Ishikawa (cell line): Measurements from ENCODE around the gene WNT2.

ENCODE experiments used
- EP300 ChIP-seq: IDR thresholded peaks from 2 replicates; pipeline ENCODE4 v1.6.1; 2012; ENCODE audit warnings: borderline replicate concordance
- FOXM1 ChIP-seq: IDR thresholded peaks from 2 replicates; pipeline ENCODE4 v1.6.1; 2012; ENCODE audit warnings: low read depth, borderline replicate concordance
- MAX ChIP-seq: IDR thresholded peaks from 2 replicates; pipeline ENCODE4 v1.6.1; 2012
- RAD21 ChIP-seq: IDR thresholded peaks from 2 replicates; pipeline ENCODE4 v1.6.1; 2012; ENCODE audit warnings: low read depth
- TAF1 ChIP-seq: IDR thresholded peaks from 2 replicates; pipeline ENCODE4 v1.6.1; 2012; ENCODE audit warnings: low read depth, mild to moderate bottlenecking
- TCF12 ChIP-seq: IDR thresholded peaks from 2 replicates; pipeline ENCODE4 v1.6.1; 2012; ENCODE audit warnings: low read depth
- YY1 ChIP-seq: IDR thresholded peaks from 2 replicates; pipeline ENCODE4 v1.6.1; 2012; ENCODE audit warnings: low read depth

- TF ChIP-seq TAF1: no peak
- no peak for TF ChIP-seq MAX
- no peak for TF ChIP-seq TCF12
- no peak for TF ChIP-seq RAD21
- no peak for TF ChIP-seq FOXM1
- no peak for TF ChIP-seq YY1
- no peak for TF ChIP-seq EP300
These were observed 74.0 kb downstream of the WNT2 start for GRCh38 chr7:117248829-117249228.
